SK-N-SH (cell line): Measurements from ENCODE around the gene EPS8L2. TPM values are rescaled to one million over a fixed set of nuclear protein-coding genes. Genes with fewer than 3 reads are reported as not detected.

Experiments used
- CTCF ChIA-PET: fragments of 300-600, 350-600 bp; formaldehyde crosslinking; extraction: SDS; loops from one replicate; lab custom pipeline; 2021; lab: Yijun Ruan, JAX
- POLR2A ChIA-PET: fragments of 350-600 bp; sonication (Branson Sonifier 250); formaldehyde crosslinking; extraction: SDS; loops from one replicate; lab custom pipeline; 2020; ENCODE audit warnings: antibody characterized with exemption, inconsistent platforms; lab: Yijun Ruan, JAX
- DNase-seq: peaks from one replicate; pipeline ENCODE4 v3.0.0; 2012
- H2AFZ ChIP-seq: fragments of 200-600 bp; sonication (generic); 2 replicates; pipeline ENCODE4 v1.8.1; 2016; ENCODE audit warnings: antibody characterized with exemption, mild to moderate bottlenecking, low read depth
- H3F3A ChIP-seq: fragments of 200-600 bp; sonication (generic); replicated peaks from 2 replicates; pipeline ENCODE3; 2016; ENCODE audit warnings: antibody characterized with exemption, mild to moderate bottlenecking; ENCODE audit not compliant: insufficient read depth
- H3K27ac ChIP-seq, 2 experiments: fragments of 200-500 bp in 1 of 2; fragments of 200-600 bp in 1 of 2; sonication (Bioruptor generic) in 1 of 2; sonication (generic), shearing (Covaris generic) in 1 of 2; 2 replicates each; pipeline versions ENCODE4 v1.5.1 to v1.6.1; 2014 to 2016; ENCODE audit warnings: low read depth in 2 of 2, inconsistent platforms in 1 of 2, low read length in 1 of 2, mild to moderate bottlenecking in 1 of 2, mixed read lengths in 1 of 2
- H3K27me3 ChIP-seq: fragments of 200-600 bp; sonication (generic), shearing (Covaris generic); 2 replicates; pipeline ENCODE4 v1.6.1; 2016; ENCODE audit warnings: mixed run types; ENCODE audit not compliant: insufficient read depth
- H3K36me3 ChIP-seq, 2 experiments: fragments of 200-500 bp in 1 of 2; fragments of 200-600 bp in 1 of 2; sonication (Bioruptor generic) in 1 of 2; sonication (generic) in 1 of 2; replicated peaks in 1 of 2; 2 replicates each; pipeline versions ENCODE3 to v1.5.1; 2014 to 2016; ENCODE audit warnings: low read length in 1 of 2, mild to moderate bottlenecking in 1 of 2; ENCODE audit not compliant: insufficient read depth in 2 of 2, control insufficient read depth in 1 of 2
- H3K4me1 ChIP-seq, 2 experiments: fragments of 200-500 bp in 1 of 2; fragments of 200-600 bp in 1 of 2; sonication (Bioruptor generic) in 1 of 2; sonication (generic), shearing (Covaris generic) in 1 of 2; 2 replicates each; pipeline versions ENCODE4 v1.5.1 to v1.6.1; 2014 to 2016; ENCODE audit warnings: low read depth in 1 of 2, low read length in 1 of 2, mixed run types in 1 of 2; ENCODE audit not compliant: insufficient read depth in 2 of 2, control insufficient read depth in 1 of 2
- H3K4me2 ChIP-seq: fragments of 200-600 bp; sonication (generic), shearing (Covaris generic); 2 replicates; pipeline ENCODE4 v1.6.1; 2017; ENCODE audit warnings: mixed run types
- H3K4me3 ChIP-seq, 2 experiments: fragments of 200-500 bp in 1 of 2; fragments of 200-600 bp in 1 of 2; sonication (Bioruptor generic) in 1 of 2; sonication (generic), shearing (Covaris generic) in 1 of 2; 2 replicates each; pipeline versions ENCODE4 v1.5.1 to v1.8.1; 2014 to 2016; ENCODE audit warnings: low read depth in 2 of 2, inconsistent platforms in 1 of 2, low read length in 1 of 2, mild to moderate bottlenecking in 1 of 2, mixed read lengths in 1 of 2, moderate library complexity in 1 of 2
- H3K79me2 ChIP-seq: fragments of 200-600 bp; sonication (generic); 2 replicates; pipeline ENCODE4 v1.8.1; 2017; ENCODE audit warnings: mild to moderate bottlenecking; ENCODE audit not compliant: insufficient read depth
- H3K9ac ChIP-seq: fragments of 200-600 bp; sonication (generic); 2 replicates; pipeline ENCODE4 v1.6.1; 2017; ENCODE audit warnings: mixed run types
- H3K9me2 ChIP-seq: fragments of 200-600 bp; sonication (generic); 2 replicates; pipeline ENCODE4 v1.6.1; 2017; ENCODE audit warnings: mixed run types
- H3K9me3 ChIP-seq: fragments of 200-600 bp; sonication (generic); 2 replicates; pipeline ENCODE4 v1.6.1; 2017; ENCODE audit warnings: mixed run types, mild to moderate bottlenecking, moderate library complexity
- H4K20me1 ChIP-seq: fragments of 200-600 bp; sonication (generic); 2 replicates; pipeline ENCODE4 v1.6.1; 2017; ENCODE audit warnings: mild to moderate bottlenecking, mixed run types; ENCODE audit not compliant: insufficient read depth
- ELF1 ChIP-seq: IDR thresholded peaks from 2 replicates; pipeline ENCODE4 v1.4.0; 2012
- EZH2phosphoT487 ChIP-seq: fragments of 200-600 bp; sonication (generic); IDR thresholded peaks from 2 replicates; pipeline ENCODE4 v1.6.1; 2017; ENCODE audit warnings: low read depth, mixed run types, mild to moderate bottlenecking, antibody characterized with exemption, moderate library complexity, borderline replicate concordance
- FOXJ3 ChIP-seq: sonication (generic); formaldehyde crosslinking; IDR thresholded peaks from 2 replicates; pipeline ENCODE4 v1.5.1; 2020; ENCODE audit warnings: mild to moderate bottlenecking, missing genetic modification reagents
- GATA2 ChIP-seq: sonication (generic); formaldehyde crosslinking; IDR thresholded peaks from 2 replicates; pipeline ENCODE4 v1.5.0; 2020; ENCODE audit warnings: mild to moderate bottlenecking, missing genetic modification reagents
- JUND ChIP-seq: IDR thresholded peaks from 2 replicates; pipeline ENCODE4 v1.4.0; 2012
- NFIC ChIP-seq: IDR thresholded peaks from 2 replicates; pipeline ENCODE4 v1.4.0; 2012; ENCODE audit warnings: borderline replicate concordance
- POLR2AphosphoS5 ChIP-seq: IDR thresholded peaks from 2 replicates; pipeline ENCODE4 v1.6.1; 2012; ENCODE audit warnings: low read depth, low read length
- RAD21 ChIP-seq: IDR thresholded peaks from 2 replicates; pipeline ENCODE4 v1.6.1; 2012; ENCODE audit warnings: mild to moderate bottlenecking, low read length
- RXRA ChIP-seq: IDR thresholded peaks from 2 replicates; pipeline ENCODE4 v1.4.0; 2012; ENCODE audit warnings: low read depth, mild to moderate bottlenecking, borderline replicate concordance
- SIN3A ChIP-seq: IDR thresholded peaks from 2 replicates; pipeline ENCODE4 v1.6.1; 2012; ENCODE audit warnings: low read depth, mild to moderate bottlenecking, low read length, moderate library complexity, borderline replicate concordance
- SMC3 ChIP-seq: IDR thresholded peaks from 2 replicates; pipeline ENCODE4 v1.6.1; 2012; ENCODE audit warnings: low read depth, low read length, improper control_type of control experiment
- TAF1 ChIP-seq: IDR thresholded peaks from 2 replicates; pipeline ENCODE4 v1.6.1; 2012; ENCODE audit warnings: low read depth, mild to moderate bottlenecking, low read length, moderate library complexity, borderline replicate concordance
- WGBS: methylation state at CpG from one replicate; pipeline ENCODE4 v1.1.6; 2017; ENCODE audit warnings: low lambda C conversion rate; 5-methylcytosine and 5-hydroxymethylcytosine counted together
- polyA plus RNA-seq, 3 experiments: library from polyadenylated mRNA; depleted of rRNA; stranded (reverse); fragments of >200 nt; gene quantifications; 2 replicates each; pipeline ENCODE4 v1.2.3, GENCODE V29; 2012
- TF ChIP-seq, protein P1 (sequence below): fragments of 150-350 bp; IDR thresholded peaks from 2 replicates; pipeline ENCODE4 v1.6.1; 2016; ENCODE audit warnings: mild to moderate bottlenecking, low read depth, low read length
- TF ChIP-seq, protein P2 (sequence below): IDR thresholded peaks from 2 replicates; pipeline ENCODE4 v1.4.0; 2012; ENCODE audit warnings: low read depth, borderline replicate concordance
- TF ChIP-seq, protein P3 (sequence below): fragments of 150-350 bp; IDR thresholded peaks from 2 replicates; pipeline ENCODE4 v1.6.1; 2017; ENCODE audit warnings: antibody characterized with exemption, low read length, low read depth, borderline replicate concordance
- TF ChIP-seq, protein P4 (sequence below): fragments of 200-600 bp; sonication (generic); IDR thresholded peaks from 2 replicates; pipeline ENCODE4 v1.6.1; 2017; ENCODE audit warnings: antibody characterized with exemption, mild to moderate bottlenecking, moderate library complexity

Gene EPS8L2
- polyA plus RNA-seq, 1 of the 3 experiments (the other 2 are of a cell fraction): 0.74 TPM

DNA sequence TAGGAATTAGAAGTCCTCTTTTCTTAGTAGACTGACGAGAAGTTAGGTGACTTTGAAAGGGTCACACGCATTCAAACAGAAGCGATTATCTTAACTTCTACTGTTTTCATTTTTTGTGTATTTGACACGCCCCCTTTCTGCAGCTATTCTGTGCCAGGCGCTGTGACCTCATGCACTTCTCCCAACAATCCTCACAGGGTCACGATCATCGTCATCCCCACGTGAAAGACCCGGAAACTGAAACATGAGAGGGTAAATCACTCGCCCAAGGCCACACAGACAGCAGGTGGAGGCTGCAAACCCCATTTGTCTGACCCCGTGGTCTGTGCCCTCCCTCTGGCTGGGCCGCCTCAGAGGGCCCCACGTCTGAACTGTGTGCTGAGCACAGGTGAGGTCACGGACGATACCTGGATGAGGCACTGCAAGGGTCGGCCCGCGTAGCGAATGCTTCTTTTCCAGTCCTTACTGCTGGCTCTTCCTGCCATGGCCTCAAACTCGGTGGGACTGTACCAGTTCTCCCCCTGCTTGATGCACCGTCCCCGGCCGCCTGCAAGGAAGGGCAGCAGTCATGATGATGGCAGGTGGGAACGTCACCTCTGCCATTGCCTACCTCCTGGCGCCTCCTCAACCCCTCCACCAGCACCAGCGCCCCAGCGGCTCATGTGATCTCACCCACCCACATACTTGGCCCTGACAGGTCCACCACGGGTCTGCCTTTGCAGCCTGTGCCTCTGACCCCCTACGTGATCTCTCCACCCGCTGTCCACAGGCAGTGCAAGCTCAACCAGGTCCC is 19.4 kb upstream of the EPS8L2 start (continued):
- TF ChIP-seq RAD21: no peak

DNA sequence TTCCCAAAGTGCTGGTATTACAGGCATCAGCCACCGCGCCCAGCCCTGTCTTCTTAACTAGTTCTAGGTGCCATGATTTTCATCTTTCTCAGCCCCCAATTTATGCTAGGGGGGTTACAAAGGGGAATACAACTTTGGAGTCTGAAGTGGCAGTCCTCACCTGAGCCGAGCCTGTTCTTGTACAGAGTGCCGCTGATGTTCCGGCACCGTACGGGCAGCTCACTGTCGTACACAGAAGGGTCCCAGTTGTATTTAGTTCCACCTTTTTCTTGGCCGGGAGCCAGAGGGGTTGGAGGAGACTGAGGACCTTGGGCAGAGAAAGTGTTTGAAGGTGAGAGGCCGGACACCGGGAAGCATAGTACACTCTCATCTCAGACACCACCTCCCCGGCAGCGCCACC is 18.3 kb upstream of the EPS8L2 start:
- peaks cover 14% of the 10 kb centered on the region for H3K79me2 ChIP-seq
- no peak overlapping the region for H3K4me2 ChIP-seq
- no peaks in the 10 kb centered on the region for H3F3A ChIP-seq
- H3K36me3 ChIP-seq: peaks cover 14 to 38% of the 10 kb centered on the region in 2 experiments
- TF ChIP-seq POLR2AphosphoS5 (no peak), EZH2phosphoT487 (no peak), SMC3 (no peak), GATA2 (no peak), NFIC (no peak), RAD21 (no peak), SIN3A (no peak)
- TF ChIP-seq, protein P1, sequence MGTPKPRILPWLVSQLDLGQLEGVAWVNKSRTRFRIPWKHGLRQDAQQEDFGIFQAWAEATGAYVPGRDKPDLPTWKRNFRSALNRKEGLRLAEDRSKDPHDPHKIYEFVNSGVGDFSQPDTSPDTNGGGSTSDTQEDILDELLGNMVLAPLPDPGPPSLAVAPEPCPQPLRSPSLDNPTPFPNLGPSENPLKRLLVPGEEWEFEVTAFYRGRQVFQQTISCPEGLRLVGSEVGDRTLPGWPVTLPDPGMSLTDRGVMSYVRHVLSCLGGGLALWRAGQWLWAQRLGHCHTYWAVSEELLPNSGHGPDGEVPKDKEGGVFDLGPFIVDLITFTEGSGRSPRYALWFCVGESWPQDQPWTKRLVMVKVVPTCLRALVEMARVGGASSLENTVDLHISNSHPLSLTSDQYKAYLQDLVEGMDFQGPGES: no peak
- TF ChIP-seq, protein P2, sequence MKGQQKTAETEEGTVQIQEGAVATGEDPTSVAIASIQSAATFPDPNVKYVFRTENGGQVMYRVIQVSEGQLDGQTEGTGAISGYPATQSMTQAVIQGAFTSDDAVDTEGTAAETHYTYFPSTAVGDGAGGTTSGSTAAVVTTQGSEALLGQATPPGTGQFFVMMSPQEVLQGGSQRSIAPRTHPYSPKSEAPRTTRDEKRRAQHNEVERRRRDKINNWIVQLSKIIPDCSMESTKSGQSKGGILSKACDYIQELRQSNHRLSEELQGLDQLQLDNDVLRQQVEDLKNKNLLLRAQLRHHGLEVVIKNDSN: no peak
- TF ChIP-seq, protein P3, sequence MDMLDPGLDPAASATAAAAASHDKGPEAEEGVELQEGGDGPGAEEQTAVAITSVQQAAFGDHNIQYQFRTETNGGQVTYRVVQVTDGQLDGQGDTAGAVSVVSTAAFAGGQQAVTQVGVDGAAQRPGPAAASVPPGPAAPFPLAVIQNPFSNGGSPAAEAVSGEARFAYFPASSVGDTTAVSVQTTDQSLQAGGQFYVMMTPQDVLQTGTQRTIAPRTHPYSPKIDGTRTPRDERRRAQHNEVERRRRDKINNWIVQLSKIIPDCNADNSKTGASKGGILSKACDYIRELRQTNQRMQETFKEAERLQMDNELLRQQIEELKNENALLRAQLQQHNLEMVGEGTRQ: no peak
- H4K20me1 ChIP-seq: peaks cover 7% of the 10 kb centered on the region; the same call in 1 of the 2 replicates
- POLR2A ChIA-PET: no interaction called here
- no peak overlapping the region for H3K4me3 ChIP-seq
- H3K9ac ChIP-seq: no peak overlapping the region
- 97% methylated on average over 13 of the region's 13 CpGs for WGBS
- H3K4me1 ChIP-seq: peaks cover 0 to 1% of the 10 kb centered on the region in 2 experiments; a peak in 1 of 4 replicates
- DNase-seq: no peak
- H3K27me3 ChIP-seq: no peaks in the 10 kb centered on the region
- CTCF ChIA-PET: no interaction called here
- H3K9me2 ChIP-seq: no peaks in the 10 kb centered on the region
- H3K27ac ChIP-seq: no peak overlapping the region
- no peaks in the 10 kb centered on the region for H3K9me3 ChIP-seq
- no peak overlapping the region for H2AFZ ChIP-seq

DNA sequence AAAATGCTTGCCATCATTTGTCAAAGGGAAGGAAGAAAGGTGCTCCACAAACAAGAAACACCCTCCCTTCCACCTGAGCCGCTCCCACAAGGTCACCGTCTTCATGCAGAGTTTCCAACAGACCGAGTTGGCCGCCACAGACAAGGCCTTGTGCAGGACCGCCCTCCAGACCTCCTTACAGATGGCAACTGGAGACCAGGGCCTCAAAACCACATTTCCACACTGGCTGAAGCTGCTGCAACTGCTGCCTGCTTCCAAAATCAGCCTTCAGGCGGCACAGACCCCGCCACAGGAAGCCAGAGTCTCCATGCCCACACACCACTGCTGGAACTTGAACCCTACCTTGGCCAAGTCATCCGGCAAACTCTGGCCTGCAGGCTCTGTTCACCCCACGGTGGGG is 17.4 kb upstream of the EPS8L2 start:
- Histone ChIP-seq H3K27ac (no peak overlapping the region), H3K27me3 (no peaks in the 10 kb centered on the region), H3K9ac (no peak overlapping the region), H3K9me3 (no peaks in the 10 kb centered on the region), H3K4me3 (no peak overlapping the region), H3K4me2 (no peak overlapping the region), H3K9me2 (no peaks in the 10 kb centered on the region), H3K4me1 (peaks cover 8 to 9% of the 10 kb centered on the region in 2 experiments; a peak in 2 of 4 replicates), H3F3A (no peaks in the 10 kb centered on the region), H4K20me1 (peaks cover 9% of the 10 kb centered on the region; the same call in 1 of the 2 replicates), H2AFZ (no peak overlapping the region), H3K79me2 (peaks cover 23% of the 10 kb centered on the region), H3K36me3 (peaks cover 7 to 32% of the 10 kb centered on the region in 2 experiments)
- 89% methylated on average over 9 of the region's 9 CpGs for WGBS
- ChIA-PET POLR2A (no interaction called here), CTCF (no interaction called here)
- DNase-seq: no peak
- TF ChIP-seq ELF1 (no peak), NFIC (no peak), FOXJ3 (CRISPR knock-in tag) (no peak), JUND (no peak), RXRA (no peak), GATA2 (no peak), POLR2AphosphoS5 (no peak), TAF1 (no peak)
- TF ChIP-seq, protein P4, sequence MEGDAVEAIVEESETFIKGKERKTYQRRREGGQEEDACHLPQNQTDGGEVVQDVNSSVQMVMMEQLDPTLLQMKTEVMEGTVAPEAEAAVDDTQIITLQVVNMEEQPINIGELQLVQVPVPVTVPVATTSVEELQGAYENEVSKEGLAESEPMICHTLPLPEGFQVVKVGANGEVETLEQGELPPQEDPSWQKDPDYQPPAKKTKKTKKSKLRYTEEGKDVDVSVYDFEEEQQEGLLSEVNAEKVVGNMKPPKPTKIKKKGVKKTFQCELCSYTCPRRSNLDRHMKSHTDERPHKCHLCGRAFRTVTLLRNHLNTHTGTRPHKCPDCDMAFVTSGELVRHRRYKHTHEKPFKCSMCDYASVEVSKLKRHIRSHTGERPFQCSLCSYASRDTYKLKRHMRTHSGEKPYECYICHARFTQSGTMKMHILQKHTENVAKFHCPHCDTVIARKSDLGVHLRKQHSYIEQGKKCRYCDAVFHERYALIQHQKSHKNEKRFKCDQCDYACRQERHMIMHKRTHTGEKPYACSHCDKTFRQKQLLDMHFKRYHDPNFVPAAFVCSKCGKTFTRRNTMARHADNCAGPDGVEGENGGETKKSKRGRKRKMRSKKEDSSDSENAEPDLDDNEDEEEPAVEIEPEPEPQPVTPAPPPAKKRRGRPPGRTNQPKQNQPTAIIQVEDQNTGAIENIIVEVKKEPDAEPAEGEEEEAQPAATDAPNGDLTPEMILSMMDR: no peak
